Putamen (tissue), 1 donor: Measurements from ENCODE around the gene ARMC7.
"Not testable (repeated sequence)": the region's sequence is repeated elsewhere in the genome, so short reads cannot be mapped to it uniquely, and the experiment has no call there.

ENCODE experiments used
- DNase-seq: peaks from one replicate; pipeline ENCODE4 v3.0.0-alpha.2; 2016; ENCODE audit warnings: low spot score

Gene ARMC7

GRCh38 chr17:75102385-75102821 lies 7.4 kb upstream of the ARMC7 start:
- no peak for DNase-seq

DNA sequence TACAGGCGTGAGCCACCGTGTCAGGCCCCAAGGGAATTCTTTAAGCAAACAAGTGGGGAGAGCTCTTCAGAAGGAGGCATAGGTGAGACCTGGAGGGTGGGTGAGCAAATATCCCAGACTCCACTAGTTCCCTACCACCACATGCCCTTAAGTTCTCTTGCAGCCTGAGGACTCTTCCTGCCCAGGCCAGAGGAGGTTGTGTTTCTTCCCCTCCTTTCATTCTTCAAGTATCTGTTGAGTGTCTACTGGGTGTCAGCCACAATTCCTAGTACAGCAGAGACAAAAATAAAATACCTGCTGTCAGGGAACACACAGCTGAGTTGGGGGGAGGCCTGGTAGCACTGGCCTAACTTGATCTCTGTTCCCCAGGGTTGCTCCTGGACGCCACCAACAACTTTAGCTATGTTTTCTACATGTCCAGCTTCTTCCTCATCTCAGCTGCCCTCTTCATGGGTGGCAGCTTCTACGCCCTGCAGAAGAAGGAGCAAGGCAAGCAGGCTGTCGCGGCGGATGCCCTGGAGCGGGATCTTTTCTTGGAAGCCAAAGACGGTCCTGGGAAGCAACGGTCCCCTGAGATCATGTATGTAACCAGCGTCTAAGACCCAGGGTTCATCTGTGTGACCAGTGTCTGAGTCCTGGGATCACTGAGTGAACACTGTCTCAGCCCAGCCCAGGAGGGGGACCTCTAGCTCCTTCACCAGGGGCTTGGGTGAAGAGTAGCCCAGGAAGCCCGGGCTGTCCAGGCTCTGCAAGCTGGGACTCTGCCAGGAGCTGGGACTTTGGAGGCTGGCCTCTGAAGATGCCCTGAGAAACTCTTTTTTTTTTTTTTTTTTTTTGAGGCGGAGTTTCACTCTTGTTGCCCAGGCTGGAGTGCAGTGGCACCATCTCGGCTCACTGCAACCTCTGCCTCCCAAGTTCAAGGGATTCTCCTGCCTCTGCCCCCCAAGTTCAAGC lies 5.9 kb upstream of the ARMC7 start:
- no peak for DNase-seq

DNA sequence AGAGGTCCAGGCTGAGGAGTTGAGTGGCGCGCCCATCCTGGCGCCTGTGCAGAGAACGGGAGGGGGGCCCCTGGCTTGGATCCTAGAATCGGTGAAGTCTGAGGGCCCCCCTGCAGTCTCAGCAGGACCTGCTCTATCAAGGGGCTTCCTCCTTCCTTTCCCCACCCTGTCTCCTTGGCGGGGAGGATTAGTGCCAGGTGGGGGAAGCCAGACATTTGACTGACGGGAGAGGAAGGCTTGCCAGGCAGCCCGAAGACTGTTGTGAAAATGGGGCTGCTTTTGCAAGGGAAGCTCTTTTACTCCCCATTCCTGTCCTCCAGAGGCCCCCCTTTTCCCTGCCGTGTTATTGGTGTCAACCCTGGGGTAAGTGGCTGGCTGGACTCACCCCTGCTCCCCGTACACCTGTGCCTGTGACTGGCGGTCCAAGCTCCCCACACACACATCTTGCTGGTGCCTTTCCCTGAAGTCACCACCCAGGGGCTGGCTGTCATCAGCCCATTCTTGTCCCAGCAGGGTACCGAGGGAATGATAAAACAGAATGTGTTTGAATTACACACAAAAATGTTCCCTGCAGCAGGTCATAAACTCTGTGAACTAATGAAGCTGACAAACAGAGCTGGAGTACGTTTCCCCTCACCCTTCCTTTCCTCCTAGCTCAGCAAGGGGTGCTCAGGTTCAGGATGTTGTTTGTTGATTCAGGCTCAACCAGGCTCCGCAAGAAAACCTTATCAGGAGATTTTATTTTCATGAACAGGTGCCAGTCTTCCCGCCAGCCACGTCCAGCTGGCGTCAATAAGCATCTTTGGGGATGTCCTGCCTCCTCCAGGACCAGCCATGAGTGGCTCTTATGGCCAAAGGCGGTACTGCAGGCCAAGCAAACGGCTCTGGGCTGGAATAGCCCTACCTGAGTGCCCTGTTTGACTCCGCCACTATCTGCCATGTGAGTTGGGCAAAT lies 4.4 kb upstream of the ARMC7 start:
- no peak for DNase-seq

- DNase-seq = no peak
Measured at GRCh38 chr17:75108193-75108592, 1.6 kb upstream of the ARMC7 start.

DNA sequence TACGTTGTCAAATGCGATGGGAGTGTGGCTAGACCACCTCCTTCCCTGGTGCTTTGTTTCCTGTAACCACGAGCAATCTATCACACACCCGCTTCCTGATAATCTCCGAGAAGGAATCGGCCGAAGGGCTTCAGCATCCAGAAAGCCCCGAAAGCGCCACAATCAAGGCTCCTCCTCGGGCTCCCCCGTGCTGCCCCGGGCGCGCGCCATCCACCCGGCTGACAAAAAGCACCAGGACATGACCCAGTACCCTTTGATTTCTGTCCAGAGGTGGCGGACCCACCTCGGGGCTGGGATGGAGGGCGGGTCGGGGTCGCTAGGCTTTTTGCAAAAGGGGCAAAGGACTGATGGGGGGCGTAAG lies 743 bp upstream of the ARMC7 start:
- DNase-seq = no peak

DNA sequence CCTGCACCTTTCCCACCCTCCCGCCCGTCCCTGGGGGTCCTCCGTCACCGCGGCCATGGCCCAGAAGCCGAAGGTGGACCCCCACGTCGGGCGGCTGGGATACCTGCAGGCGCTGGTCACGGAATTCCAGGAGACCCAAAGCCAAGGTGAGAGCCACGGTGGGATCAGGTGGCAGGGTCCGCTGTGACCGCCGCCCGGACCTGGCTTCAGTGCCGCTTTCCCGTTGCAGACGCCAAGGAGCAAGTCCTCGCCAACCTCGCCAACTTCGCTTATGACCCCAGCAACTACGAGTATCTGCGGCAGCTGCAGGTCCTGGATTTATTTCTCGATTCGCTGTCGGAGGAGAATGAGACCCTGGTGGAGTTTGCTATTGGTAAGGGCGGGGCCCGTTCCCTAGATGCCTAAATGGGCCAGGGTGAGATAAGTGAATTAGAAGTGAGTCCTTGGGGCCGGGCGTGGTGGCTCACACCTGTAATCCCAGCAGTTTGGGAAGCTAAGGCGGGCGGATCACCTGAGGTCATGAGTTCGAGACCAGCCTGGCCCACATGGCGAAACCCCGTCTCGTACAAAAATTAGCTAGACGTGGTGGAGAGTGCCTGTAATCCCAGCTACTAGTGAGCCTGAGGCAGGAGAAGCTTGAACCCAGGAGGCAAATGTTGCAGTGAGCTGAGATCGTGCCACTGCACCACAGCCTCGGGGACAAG lies 617 bp downstream of the ARMC7 start:
- DNase-seq = no peak

GRCh38 chr17:75111777-75112335 lies 2.1 kb downstream of the ARMC7 start:
- DNase-seq = no peak

GRCh38 chr17:75113798-75114551 lies 4.2 kb downstream of the ARMC7 start:
- DNase-seq = peak; percentile 86

GRCh38 chr17:75114552-75115314 lies 5.0 kb downstream of the ARMC7 start:
- DNase-seq = no peak

GRCh38 chr17:75115555-75115954 lies 5.8 kb downstream of the ARMC7 start:
- no peak for DNase-seq

- no peak for DNase-seq
Measured at GRCh38 chr17:75116737-75117136, 7.0 kb downstream of the ARMC7 start.

GRCh38 chr17:75118307-75118706 lies 8.5 kb downstream of the ARMC7 start:
- DNase-seq = no peak

DNA sequence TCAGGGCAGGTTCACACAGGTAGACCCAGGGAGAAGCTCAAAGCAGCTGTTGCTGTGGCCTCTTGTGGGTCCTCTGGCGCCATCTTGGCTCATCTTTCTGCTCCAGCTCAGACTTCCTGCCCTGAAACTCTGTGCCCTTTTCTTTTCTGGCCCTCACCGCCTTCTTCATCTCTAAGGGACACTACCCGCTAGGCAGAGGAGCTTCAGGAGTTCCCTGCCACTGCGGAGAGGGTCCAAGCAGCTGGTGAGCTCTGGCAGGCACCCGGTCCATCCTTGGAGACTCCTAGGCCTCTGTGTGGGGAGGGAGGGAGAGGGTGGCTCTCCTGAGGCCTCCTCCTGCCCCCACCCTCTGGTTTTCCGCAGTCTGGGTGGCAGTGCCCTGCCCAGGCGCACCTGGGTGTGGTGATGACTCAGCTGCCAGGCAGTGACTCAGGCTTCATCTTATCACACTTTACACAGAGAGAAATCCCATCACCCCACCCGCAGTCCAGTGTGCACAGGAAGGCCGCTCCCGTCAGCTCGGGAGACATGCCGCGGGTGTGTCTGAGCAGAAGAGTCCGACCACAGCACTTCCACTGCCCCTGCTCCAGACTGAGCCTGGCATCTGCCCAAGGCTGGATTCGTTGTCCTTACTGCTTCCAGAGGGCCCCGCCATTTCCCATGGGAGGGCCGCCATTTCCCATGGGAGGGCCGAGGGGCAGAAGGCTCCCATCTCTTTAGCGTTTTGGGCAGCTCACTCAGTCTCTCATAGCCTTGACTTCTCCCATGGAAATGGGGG lies 14.5 kb downstream of the ARMC7 start:
- DNase-seq = no peak

DNA sequence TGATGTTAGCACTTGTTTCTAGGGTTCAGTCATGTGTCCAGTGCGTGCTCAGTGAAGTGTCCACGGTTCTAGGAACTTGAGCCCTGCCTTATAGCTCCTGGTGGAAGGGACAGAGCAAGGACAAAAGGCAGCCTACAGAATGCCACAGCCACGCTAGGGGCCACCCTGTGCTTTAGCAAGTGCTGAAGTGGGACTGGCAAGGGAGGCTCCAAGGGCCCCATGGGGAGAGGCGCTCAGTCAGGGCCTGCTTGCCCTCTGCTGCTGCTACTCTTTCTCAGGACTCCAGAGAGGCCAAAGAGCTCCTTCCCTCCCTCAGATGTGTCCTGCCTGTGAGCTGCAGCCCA lies 15.0 kb downstream of the ARMC7 start:
- no peak for DNase-seq

GRCh38 chr17:75125984-75126383 lies 16.2 kb downstream of the ARMC7 start:
- DNase-seq = no peak

DNA sequence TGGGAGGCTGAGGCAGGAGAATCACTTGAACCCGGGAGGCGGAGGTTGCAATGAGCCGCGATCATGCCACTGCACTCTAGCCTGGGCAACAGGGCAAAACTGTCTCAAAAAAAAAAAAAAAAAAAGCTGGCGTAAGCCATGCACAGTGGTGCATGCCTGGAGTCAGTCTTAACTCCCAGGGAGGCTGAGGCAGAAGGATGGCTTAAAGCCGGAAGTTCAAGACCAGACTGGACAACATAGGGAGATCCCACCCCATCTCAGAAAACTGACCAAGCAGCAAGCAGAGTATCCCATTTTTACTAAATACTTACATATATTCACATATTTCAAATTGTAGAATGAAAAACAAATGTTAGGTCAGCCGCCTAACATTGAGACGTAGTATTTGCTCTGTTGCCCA lies 17.2 kb downstream of the ARMC7 start:
- DNase-seq = no peak

DNA sequence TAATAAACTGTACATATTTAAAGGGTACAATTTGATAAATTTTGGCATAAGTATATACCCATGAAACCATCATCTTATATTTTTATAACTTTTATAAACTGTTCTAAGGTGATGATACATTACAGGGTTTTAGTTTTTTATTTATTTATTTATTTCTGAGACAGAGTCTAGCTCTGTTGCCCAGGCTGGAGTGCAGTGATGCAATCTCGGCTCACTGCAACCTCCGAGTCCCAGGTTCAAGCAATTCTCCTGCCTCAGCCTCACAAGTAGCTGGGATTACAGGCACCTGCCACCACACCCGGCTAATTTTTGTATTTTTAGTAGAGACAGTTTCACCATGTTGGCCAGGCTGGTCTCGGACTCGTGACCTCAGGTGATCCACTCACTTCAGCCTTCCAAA lies 18.2 kb downstream of the ARMC7 start:
- not testable (repeated sequence) for DNase-seq

DNA sequence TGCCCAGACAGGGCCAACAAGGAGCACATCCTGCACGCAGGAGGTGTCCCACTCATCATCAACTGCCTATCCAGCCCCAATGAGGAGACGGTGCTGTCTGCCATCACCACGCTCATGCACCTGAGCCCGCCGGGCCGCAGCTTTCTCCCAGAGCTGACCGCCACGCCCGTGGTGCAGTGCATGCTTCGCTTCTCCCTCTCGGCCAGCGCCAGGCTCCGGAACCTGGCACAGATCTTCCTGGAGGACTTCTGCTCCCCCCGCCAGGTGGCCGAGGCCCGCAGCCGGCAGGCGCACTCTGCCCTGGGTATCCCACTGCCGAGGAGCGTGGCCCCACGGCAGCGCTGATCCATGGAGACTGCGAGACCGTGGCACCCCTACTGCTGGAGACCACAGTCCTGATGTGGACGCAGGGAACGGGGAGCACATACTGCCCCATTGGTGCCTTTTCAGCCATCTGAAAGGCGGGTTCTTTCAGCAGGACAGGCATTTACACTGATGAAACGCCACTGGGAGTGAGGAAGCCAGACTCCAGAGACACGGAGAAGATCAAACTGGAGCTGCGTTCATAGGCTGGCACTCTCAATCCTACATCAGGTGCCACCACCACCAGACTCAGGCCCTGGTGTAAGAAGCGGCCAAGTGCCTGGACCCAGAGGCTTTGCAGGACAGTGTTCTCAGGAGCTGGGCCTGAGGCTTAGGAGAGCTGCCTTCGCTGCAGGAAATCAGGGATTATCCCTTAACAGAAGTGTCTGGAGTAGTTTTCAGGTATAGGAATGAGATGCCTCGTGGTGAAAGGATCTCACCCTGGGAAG lies 19.1 kb downstream of the ARMC7 start:
- no peak for DNase-seq

DNA sequence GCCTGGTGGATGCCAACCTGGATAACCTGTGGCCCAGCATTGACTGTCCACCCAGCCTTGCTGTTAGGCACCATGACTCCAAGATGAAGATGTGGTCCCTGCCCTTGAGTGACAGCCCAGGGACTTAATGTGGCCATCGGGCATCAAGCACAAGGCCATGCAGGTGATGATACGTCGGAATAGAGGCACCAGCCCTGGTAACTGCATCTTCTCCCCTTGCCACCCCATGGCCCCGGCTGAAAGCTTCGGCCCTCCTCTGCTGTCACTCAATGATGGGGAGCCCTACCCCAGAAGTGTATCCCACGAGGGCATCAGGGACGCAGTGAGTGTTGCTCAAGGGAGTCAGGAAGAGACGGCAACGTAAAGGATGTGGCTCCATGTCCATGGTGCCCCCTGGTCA lies 19.8 kb downstream of the ARMC7 start:
- no peak for DNase-seq
